ENCODE results near the gene CALR.

DNA sequence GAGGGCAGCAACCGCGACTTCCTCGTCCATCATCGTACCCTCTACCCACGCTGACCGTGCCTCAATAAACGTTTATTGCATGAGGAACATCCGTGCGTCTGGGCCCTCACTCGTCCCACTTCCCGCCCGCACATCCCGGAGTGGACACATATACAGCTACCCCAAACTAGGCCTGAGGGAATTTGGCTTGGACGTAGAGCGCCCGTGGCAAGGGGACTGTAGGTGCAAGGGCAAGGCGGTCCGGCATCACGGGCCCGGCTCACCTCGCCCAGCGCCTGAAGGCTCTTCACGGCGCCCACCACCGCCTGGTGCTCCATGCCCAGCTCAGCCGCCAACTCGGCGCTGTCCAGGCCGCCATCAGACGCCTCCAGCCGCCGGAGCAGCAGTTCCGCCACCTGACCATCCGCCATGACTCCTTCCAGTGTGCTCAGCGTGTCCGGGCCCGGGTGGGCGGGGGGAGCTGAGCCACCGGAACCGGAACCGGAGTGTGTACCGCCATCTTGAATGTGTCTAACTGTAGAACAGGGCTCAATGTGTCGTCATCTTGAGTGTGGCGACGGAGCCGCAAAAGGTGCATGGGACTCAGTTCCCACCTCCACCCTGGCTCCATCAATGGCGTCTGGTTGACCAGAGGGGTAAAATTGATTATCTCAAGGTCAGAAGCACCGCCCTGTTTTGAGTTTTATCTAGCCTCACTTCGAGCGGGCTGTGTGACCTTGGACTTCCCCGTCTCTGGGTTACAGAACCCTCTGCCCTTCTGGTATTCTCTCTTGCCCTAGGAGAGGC, 4.9 kb upstream of the CALR start, which contains the start of gene FARSA:
- TF ChIP-seq, protein P1, sequence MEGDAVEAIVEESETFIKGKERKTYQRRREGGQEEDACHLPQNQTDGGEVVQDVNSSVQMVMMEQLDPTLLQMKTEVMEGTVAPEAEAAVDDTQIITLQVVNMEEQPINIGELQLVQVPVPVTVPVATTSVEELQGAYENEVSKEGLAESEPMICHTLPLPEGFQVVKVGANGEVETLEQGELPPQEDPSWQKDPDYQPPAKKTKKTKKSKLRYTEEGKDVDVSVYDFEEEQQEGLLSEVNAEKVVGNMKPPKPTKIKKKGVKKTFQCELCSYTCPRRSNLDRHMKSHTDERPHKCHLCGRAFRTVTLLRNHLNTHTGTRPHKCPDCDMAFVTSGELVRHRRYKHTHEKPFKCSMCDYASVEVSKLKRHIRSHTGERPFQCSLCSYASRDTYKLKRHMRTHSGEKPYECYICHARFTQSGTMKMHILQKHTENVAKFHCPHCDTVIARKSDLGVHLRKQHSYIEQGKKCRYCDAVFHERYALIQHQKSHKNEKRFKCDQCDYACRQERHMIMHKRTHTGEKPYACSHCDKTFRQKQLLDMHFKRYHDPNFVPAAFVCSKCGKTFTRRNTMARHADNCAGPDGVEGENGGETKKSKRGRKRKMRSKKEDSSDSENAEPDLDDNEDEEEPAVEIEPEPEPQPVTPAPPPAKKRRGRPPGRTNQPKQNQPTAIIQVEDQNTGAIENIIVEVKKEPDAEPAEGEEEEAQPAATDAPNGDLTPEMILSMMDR (IDR thresholded peaks at IDR 0.05), result no peak
- no peak for TF ChIP-seq ZFX (IDR thresholded peaks at IDR 0.05; ENCODE audit: borderline replicate concordance)
